ENCODE results near the gene USP11. TPM values are rescaled to one million over a fixed set of nuclear protein-coding genes. Genes with fewer than 3 reads are reported as not detected.
A peak's percentile ranks its signal among the peaks of the same experiment; 100 is the strongest.

Gene USP11
- total and polyA plus RNA-seq, 2 of the 4 experiments (the other 2 are of a cell fraction) = 33.5 to 59.7 TPM

GRCh38 chrX:47226531-47227333 is 6.1 kb upstream of the USP11 start:
- in situ Hi-C loops (cut with MboI; ENCODE audit: low sequenced_read_pairs) (no loop called here), intact Hi-C loops (cut with micrococcal nuclease) (no loop called here), dilution Hi-C loops (cut with HindIII; ENCODE audit: low sequenced_read_pairs, unreplicated experiment) (no loop called here)
- DNase-seq (no peak), ATAC-seq (ENCODE audit: low read depth) (no peak)
- H3K18ac ChIP-seq (ENCODE audit: low read depth, low read length) = no peak overlapping the region
- H3K9me1 ChIP-seq (ENCODE audit: insufficient read depth, low read length) = peaks cover 4% of the 10 kb centered on the region; the same call in 1 of the 2 replicates
- no peak overlapping the region for H2BK20ac ChIP-seq (ENCODE audit: low read depth, low read length)
- H3K79me1 ChIP-seq (ENCODE audit: low read depth in 1 of 2, low read length in 2 of 2) = 0 out of 4 replicates have a peak, but pooled peaks cover 0 to 3% of the 10 kb centered on the region in 2 experiments
- H3K27me3 ChIP-seq (ENCODE audit: control insufficient read depth, insufficient read depth, low read length) = peaks cover 8% of the 10 kb centered on the region; the same call in 1 of the 2 replicates
- no peak overlapping the region for H2BK5ac ChIP-seq (ENCODE audit: low read depth, low read length, poor library complexity, severe bottlenecking)
- H3K23ac ChIP-seq (ENCODE audit: low read depth, low read length) = no peak overlapping the region
- H3K27ac ChIP-seq (ENCODE audit: insufficient read depth, low read length) = no peak overlapping the region
- H2BK15ac ChIP-seq (ENCODE audit: low read depth, low read length) = no peak overlapping the region
- WGBS, 2 experiments (ENCODE audit: extremely low coverage in 2 of 2, insufficient read length in 1 of 2) = no CpG with 5 or more reads among the region's 19 CpGs
- H2BK120ac ChIP-seq (ENCODE audit: low read depth, low read length) = no peak overlapping the region
- H4K5ac ChIP-seq (ENCODE audit: low read depth, low read length) = no peak overlapping the region
- ChIA-PET CTCF (no interaction called here), POLR2A (ENCODE audit: unreplicated experiment) (no interaction called here)
- H3K9me3 ChIP-seq (ENCODE audit: control insufficient read depth, insufficient read depth, low read length) = no peaks in the 10 kb centered on the region
- H2AK9ac ChIP-seq (replicated peaks; ENCODE audit: low read depth, low read length, poor library complexity) = no peak overlapping the region
- TSS peak; percentile 32 for BruUV-seq (replicated peaks)
- no peak overlapping the region for H3K4me2 ChIP-seq (ENCODE audit: low read depth, low read length)
- H2AFZ ChIP-seq (replicated peaks; ENCODE audit: low read length, poor library complexity) = no peak overlapping the region
- H3K36me3 ChIP-seq (ENCODE audit: control insufficient read depth, insufficient read depth, low read length) = peaks cover 55% of the 10 kb centered on the region
- no peak overlapping the region for H4K8ac ChIP-seq (ENCODE audit: low read depth in 2 of 2, low read length in 2 of 2)
- H3K56ac ChIP-seq (ENCODE audit: extremely low read depth, insufficient read depth, low read length) = no peak overlapping the region
- H3K14ac ChIP-seq (replicated peaks; ENCODE audit: low read depth, low read length) = no peak overlapping the region
- H3K9ac ChIP-seq (ENCODE audit: low read depth, low read length) = no peak overlapping the region
- no peak overlapping the region for H3K4ac ChIP-seq (ENCODE audit: low read depth, low read length)
- no peaks in the 10 kb centered on the region for H3K4me1 ChIP-seq (ENCODE audit: control insufficient read depth, insufficient read depth, low read length)
- peaks cover 24% of the 10 kb centered on the region for H4K20me1 ChIP-seq (ENCODE audit: insufficient read depth, low read length)
- no peak overlapping the region for H3K4me3 ChIP-seq (ENCODE audit: insufficient read depth, low read depth, low read length)
- no peak for TF ChIP-seq CEBPB (IDR thresholded peaks at IDR 0.05; ENCODE audit: low read depth, low read length)
- H4K91ac ChIP-seq (ENCODE audit: insufficient read depth, low read depth, low read length) = no peak overlapping the region
- H2AK5ac ChIP-seq (ENCODE audit: low read depth, low read length) = no peak overlapping the region

Measured in IMR-90 (cell line).